Stimulated activated CD4-positive, alpha-beta T cell treated with anti-CD3 and anti-CD28 coated beads, Interleukin-4, amount 100 ng/mL, for 4 hours (primary cell): ENCODE measurements around the gene KCNQ5.

ENCODE experiments used
- DNase-seq, 2 experiments: peaks; one replicate each; pipeline ENCODE4 v3.0.0-alpha.2; 2020

The KCNQ5 gene

GRCh38 chr6:73028124-73028766 is 406.4 kb downstream of the KCNQ5 start:
- DNase-seq: no peak

- no peak for DNase-seq
Measured at GRCh38 chr6:73028893-73029450, 407.1 kb downstream of the KCNQ5 start.

GRCh38 chr6:73030257-73030656 is 408.4 kb downstream of the KCNQ5 start:
- DNase-seq: no peak

GRCh38 chr6:73030791-73031782 is 409.2 kb downstream of the KCNQ5 start:
- no peak for DNase-seq

DNA sequence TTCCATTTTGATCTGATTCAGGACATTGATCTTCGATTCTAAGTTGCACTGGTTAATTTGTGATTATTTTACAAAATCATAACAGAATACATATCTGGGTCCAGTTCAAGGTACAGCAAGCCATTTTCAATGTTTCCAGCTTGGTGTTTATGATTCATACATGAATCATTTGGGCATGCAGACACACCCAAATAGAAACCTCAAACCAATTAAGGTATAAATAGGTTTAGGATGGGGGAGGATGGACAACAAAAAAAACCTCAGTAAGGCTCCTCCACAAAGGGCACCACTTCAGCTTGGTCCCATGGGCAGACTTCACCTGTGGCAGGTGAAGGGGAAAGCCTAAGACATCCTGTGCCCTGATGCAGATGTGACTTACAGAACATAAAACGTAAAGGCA is 410.7 kb downstream of the KCNQ5 start:
- DNase-seq: no peak

DNA sequence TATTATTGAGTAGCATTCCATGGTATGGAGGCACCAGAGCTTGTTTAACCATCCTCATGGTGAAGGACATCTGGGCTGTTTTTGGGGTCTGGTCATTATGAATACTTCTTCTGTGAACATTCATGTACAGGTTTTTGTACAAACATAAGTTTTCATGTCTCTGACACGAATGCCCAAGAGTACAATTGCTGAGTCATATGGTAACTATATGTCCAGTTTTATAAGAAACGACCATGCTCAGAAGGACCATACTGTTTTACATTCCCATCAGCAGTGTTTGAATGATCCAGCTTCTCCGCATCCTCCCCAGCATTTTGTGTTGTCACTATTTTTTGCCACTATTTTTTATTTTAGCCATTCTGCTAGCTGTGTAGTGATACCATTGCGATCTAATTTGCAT is 414.8 kb downstream of the KCNQ5 start:
- no peak for DNase-seq

DNA sequence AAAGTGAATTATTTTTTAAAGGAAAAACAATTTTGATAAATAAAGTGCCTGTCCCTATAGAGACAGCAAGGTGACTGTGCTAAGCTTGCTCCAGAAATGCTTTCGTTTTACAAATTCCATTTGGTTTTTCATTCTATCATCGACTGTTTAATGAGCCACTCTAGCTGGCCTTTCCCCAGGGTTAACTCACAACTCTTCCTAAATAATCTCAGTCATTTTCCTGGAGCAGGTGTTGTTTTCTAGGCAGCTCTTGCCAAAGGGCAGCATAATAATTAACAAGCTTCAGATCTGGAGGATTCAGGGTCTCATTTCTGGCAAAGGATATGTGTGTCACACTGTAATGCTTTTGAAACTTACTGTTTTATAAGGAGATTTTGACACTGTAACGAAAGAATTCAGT is 419.2 kb downstream of the KCNQ5 start:
- no peak for DNase-seq

- DNase-seq: no peak
Measured at GRCh38 chr6:73042892-73043291, 421.0 kb downstream of the KCNQ5 start.

GRCh38 chr6:73043446-73043845 is 421.6 kb downstream of the KCNQ5 start:
- DNase-seq: no peak

DNA sequence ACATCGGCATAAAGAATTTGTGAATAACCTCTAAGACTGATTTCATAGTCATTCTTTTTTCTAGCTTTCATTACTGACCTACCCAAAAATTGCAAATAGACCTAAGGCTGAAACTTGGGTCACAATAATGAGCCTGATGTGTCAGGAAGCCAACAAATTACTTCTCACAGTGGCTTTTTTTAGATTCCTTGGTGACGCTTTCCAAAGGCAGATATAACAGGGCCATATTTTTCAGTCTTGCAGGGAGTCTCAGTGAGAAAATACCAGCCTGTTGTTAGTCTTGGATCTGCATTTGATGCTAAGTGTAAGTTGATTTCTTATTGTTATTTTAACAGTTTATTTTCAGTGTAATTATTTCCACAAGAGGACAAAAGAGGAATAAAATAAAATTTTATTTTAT is 423.7 kb downstream of the KCNQ5 start:
- no peak for DNase-seq

GRCh38 chr6:73047801-73048200 is 425.9 kb downstream of the KCNQ5 start:
- no peak for DNase-seq

DNA sequence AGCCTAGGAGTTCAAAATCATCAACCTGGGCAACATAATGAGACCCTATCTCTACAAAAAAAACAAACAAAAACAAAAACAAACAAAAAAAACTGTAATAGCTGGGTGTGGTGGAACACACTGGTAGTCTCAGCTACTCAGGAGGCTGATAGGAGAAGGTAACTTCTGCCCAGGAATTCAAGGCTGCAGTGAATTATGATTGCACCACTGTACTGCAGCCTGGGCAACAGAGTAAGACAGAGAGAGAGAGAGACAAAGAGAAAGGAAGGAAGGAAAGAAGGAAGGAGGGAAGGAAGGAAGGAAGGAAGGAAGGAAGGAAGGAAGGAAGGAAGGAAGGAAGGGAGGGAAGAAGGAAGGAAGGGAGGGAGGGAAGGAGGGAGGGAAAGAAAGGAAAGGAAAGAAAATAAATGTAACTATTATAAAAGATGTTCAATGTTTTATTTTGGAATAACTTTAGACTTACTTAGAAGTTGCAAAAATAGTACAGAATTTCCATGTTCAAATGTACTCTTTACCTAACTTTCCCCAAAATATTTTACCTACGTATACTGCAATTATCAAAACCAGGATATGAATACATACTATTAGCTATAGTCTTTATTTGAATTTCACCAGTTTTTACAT is 428.2 kb downstream of the KCNQ5 start:
- DNase-seq: no peak

- DNase-seq: no peak
Measured at GRCh38 chr6:73050706-73051105, 428.8 kb downstream of the KCNQ5 start.

DNA sequence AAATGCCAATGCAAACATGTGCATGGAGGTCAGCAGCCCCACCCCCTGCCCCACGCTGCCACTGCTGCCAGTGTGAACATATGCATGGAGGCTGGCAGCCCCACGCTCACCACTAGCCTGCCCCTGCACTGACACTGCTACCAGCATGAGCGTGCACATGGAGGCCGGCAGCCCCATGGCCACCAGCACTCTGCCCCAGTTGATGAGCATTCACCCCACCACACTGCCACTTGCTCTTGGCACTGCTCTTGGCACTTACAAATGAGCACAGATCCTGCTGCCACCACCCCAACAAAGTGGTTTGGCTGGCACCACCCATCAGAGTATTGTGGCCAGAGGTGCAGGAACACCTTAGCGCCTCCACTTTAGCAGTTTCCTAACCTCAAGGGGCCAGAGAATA is 429.3 kb downstream of the KCNQ5 start:
- no peak for DNase-seq

GRCh38 chr6:73054958-73055357 is 433.1 kb downstream of the KCNQ5 start:
- no peak for DNase-seq

DNA sequence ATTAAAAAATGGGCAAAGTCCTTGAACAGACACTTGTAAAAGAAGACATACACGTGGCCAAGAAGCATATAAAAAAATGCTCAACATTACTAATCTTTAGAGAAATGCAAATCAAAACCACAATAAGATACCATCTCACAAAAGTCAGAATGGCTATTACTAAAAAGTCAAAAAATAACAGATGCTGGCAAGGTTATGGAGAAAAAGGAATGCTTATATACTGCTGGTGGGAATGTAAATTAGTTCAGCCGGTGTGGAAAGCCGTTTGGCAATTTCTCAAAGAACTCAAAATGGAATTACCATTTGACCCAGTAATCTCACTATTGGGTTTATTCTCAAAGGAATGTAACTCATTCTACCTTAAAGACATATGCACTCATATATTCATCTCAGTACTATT is 436.9 kb downstream of the KCNQ5 start:
- no peak for DNase-seq

- no peak for DNase-seq
Measured at GRCh38 chr6:73062130-73062529, 440.3 kb downstream of the KCNQ5 start.

DNA sequence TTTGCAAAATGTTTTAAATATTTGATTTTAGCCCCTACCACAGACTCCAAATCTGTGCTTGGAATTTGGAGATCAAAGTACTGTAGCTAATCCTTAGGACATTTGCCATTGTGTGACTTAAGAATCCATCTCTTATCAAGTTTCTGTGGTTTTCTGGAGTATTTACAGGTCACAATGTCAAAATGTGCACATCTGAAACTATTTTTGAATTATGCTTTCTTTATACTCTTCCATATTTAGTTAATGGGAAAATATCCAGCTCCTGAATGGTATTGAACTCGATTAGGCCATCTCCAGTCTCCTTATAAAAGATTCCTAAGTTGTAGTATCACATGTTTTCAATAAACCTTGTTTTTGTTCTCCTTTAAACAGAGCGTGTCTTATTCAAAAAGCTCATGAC is 441.0 kb downstream of the KCNQ5 start:
- DNase-seq: no peak

DNA sequence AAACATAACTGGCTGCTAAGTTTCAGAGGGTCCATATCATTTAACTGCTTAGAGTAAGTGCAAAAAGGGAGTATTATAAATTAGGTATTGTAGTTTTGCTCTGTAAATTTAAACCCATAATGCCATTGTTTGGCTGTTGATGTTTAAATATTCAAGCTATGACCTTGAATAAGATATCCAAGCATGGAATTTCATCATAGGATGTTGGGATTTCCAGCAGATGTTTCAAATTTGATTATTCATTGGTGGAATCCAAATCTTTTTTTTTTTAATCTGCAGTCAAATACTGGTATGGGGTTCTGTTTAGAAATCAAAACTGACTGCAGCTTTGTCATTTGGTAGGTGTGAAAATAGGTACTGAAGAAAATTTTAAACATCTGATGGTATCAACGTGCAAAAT is 442.4 kb downstream of the KCNQ5 start:
- no peak for DNase-seq

DNA sequence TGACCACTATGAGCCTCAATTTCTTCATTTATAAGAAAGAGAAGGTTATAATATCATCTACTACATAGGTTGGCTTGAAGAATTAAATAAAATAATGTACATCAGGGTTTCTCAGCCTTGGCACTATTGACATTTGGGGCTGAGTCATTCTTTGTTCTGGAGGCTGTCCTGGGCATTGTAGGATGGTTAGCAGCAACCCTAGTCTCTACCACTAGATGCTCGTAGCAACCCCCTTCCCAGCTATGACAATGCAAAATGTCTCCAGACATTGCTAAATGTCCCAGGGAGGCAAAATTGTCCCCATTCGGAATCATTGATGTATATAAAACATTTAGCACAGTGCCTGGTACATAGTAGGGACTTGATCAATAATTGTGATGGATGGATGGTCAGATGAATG is 451.4 kb downstream of the KCNQ5 start:
- no peak for DNase-seq

DNA sequence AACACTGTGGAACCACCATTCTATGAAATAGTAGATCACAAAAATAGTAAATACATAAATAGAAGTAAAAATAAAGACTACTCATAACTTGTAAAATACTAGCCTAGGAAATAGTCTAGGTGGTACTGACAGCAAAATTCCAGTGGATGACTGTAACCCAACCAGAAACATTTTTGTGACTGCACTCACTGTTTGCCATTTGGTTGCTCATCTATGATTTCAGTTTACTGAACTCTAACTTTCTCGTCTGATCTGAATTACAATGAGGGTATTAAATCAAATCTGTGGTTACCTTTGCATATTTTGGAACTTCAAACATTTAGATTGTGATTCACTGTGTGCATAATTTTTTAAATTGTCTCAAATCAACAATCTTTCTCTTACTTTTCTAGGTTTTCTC is 452.3 kb downstream of the KCNQ5 start:
- DNase-seq: no peak

DNA sequence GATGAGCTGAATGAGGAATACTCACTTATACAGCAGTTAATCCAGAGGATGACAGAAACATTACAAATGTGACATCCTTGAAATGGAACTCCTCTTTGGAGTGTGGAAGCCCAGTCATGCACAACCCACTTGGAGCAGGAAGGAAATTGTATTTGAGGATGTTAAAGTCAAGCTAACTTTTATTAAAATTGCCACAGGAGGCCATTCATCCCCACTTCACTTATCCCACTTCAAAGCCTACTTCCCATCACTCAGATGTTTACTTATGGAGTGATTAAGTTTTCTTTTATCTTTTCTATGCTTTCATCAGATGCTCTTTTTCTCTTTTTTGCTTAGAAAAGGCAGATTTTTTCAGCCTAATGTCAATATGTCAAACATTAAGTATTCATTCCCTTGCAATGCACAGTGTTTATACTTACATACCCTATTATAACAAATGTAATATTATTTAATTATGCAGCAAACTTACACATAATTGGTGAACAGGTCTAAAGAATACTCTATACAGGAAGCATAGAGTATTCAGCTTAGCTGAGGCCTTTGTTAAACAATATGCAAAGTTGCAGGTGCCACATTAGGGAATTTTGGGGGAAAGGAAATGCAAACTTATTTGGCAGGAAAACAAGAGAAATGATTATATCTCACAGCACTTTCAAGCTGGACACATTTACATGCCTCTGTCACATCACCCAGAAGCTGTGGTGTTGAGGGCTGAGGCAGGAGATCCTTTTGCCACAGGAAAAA is 454.5 kb downstream of the KCNQ5 start:
- DNase-seq: no peak

DNA sequence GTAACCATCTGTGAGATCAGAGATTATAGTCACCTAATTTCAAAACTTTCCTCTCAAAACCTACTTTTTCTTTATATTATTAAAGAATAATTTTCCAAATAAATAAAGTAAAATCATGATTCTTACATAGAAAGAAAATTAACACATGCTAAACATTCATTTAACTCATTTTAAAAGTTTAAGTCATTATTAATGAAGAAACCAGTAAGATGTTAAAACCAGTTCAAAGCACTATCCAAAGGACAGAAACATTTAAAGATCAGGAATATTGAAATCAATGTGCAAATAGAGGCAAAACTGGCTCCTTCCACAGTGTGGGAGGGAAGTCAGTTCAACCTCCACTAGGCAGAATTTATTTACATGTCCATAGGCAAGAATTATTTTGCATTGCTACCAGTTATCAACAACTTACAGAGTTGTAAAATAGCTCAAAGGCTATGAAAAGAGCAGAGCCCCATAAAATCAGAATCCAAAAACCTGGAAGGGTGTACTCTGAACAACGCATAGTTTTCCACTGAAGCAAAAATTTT is 456.5 kb downstream of the KCNQ5 start:
- no peak for DNase-seq
